LNCAP (cell line): ENCODE measurements around the gene ITPRIPL2.

Source experiments
- TF ChIP-seq, protein P1 (sequence below): fragments of 450-650 bp; IDR thresholded peaks from 2 replicates; pipeline ENCODE4 v1.5.1; 2017; ENCODE audit warnings: mild to moderate bottlenecking

ITPRIPL2 gene

DNA sequence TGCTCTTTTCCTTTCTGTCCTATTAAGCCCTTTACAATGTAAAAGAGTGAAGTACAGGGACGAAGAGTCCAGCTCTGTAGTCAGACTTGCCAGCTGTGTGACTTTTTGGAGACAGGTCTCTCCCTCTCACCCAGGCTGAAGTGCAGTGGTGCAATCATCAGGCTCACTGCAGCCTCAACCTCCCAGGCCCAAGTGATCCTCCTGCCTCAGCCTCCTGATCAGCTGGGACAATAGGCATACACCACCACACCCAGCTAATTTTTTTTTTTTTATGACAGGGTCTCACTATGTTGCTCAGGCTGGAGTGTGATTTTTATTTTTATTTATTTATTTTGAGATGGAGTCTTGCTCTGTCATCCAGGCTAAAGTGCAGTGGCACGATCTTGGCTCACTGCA, 7.1 kb upstream of the ITPRIPL2 start:
- TF ChIP-seq, protein P1, sequence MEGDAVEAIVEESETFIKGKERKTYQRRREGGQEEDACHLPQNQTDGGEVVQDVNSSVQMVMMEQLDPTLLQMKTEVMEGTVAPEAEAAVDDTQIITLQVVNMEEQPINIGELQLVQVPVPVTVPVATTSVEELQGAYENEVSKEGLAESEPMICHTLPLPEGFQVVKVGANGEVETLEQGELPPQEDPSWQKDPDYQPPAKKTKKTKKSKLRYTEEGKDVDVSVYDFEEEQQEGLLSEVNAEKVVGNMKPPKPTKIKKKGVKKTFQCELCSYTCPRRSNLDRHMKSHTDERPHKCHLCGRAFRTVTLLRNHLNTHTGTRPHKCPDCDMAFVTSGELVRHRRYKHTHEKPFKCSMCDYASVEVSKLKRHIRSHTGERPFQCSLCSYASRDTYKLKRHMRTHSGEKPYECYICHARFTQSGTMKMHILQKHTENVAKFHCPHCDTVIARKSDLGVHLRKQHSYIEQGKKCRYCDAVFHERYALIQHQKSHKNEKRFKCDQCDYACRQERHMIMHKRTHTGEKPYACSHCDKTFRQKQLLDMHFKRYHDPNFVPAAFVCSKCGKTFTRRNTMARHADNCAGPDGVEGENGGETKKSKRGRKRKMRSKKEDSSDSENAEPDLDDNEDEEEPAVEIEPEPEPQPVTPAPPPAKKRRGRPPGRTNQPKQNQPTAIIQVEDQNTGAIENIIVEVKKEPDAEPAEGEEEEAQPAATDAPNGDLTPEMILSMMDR: no peak

DNA sequence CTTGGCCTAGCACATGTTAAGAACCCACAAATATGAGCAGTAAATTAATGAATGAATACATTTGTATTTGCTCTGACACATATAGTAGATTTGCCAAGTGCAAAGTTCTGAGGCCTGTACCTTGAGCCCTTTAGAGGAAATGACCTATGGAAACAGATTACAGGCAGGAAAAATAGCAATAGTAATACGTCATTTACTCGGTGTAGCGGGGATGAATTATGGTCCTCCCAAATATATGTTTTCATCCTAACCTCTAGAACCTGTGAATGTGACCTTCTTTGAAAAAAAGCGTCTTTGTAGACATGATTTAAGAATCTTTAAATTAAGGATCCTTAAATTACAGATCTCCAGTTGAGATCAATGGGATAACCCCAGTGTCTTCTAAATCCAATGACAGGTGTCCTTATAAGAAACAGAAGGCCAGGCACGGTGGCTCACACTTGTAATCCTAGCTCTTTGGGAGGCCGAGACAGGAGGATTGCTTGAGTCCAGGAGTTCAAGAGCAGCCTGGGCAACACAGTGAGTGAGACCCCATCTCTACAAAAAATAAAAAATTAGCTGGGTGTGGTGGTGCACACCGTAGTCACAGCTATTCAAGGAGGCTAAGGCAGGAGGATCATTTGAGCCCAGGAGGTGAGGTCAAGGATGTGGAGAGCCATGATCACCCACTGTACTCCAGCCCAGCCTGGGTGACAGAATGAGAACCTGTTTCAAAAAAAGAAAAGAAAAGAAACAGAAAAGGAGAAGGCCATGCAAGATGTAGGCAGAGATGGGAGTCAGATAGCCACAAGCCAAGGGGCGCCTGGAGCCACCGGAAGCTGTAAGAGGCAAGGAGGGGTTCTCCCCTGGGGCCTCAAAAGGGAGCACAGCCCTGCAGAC, 5.1 kb upstream of the ITPRIPL2 start:
- TF ChIP-seq, protein P1: no peak

DNA sequence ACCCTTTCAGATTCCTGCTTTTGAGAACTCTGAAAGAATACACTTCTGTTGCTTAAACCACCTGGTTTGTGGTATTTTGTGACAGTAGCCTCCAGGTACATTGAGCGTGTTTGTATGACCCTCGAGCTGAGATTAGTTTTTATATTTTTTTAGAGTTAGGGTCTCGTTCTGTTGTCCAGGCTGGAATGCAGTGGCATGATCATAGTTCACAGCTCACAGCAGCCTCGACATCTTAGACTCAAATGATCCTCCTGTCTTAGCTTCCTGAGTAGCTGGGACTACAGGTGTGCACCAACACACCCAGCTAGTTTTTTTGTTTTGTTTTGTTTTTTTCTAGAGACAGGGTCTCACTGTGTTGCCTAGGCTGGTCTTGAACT, 4.5 kb upstream of the ITPRIPL2 start:
- TF ChIP-seq, protein P1: no peak

DNA sequence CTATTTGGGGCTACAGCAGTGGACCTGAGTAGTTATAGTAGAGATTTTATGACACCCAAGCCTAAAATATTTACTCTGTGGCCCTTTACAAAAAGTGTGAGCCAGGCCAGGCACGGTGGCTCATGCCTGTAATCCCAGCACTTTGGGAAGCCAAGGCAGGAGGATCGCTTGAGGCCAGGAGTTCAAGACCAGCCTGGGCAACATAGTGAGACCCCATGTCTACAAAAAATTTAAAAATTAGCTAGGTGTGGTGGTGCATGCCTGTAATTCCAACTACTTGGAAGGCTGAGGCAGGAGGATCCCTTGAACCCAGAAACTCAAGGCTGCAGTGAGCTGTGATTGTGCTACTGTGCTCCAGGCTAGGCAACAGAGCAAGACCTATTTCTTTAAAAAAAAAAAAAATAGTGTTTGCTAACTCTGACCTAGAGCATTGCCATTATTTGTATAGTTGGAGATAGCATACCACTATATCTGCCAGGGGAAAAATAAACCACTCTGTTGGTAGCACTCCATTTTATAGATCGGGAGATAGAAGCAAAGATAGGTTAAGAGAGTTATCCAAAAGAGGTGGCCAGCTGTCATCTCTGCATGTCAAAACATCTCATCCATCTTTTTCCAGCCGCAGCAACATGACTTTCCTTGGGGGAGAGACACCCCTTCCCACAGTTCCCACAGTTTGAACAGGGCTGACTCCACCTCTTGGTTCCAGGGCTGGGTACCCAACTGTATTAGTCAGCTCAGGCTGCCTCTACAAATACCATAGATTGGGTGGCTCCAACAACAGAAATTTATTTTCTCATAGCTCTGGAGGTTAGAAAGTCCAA, 3.0 kb upstream of the ITPRIPL2 start:
- TF ChIP-seq, protein P1: no peak

DNA sequence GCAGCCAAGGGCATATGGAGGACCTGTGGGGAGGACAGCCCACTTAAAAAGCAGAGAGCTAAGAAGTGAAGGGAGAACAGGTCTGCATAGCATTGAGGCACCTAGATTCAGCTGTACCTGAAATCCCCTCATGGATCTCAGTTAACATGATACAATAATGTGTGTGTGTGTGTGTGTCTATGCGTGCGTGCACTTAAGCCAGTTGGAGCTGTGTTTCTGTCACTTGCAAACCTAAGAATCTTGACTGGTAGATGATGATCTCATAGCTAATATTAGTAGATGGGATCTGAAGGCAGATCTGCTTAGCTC, 1.7 kb upstream of the ITPRIPL2 start:
- TF ChIP-seq, protein P1: no peak

DNA sequence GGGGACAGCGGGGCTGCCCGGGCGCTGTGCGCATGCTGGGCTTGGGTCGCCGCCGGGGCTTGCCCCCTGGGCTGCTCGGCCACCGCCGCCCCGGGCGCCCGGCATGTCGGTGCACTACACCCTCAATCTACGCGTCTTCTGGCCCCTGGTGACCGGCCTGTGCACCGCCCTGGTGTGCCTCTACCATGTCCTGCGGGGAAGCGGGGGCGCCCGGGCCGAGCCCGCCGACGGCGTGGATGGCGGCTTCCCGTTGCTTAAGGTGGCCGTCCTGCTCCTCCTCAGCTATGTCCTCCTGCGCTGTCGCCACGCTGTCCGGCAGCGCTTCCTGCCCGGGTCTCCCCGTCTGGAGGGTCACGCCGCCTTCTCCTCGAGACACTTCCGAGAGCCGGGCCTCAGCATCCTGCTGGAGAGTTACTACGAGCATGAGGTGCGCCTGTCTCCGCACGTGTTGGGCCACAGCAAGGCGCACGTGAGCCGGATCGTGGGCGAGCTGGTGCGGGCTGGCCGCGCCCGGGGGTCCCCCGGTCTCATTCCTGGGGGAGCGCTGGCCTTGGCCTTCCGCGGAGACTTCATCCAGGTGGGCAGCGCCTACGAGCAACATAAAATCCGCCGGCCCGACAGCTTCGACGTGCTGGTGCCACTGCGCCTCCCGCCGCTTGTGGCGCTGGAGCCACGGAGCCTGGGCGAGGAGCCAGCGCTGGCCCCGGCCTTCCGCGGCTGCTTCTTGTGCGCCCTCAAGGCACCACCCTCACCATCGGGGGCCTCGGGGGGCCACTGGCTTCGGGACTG, 789 bp downstream of the ITPRIPL2 start:
- TF ChIP-seq, protein P1: no peak
